Body of pancreas (tissue), 4 donors: ENCODE data around the gene CYFIP1.

Source experiments
- POLR2A ChIP-seq, 3 donors: fragments of 450-650 bp; IDR thresholded peaks; one replicate each; pipeline ENCODE4 v1.6.1; 2016; ENCODE audit warnings: antibody characterized with exemption in 3 of 3, mild to moderate bottlenecking in 2 of 3
- TF ChIP-seq, protein P1 (sequence below), 7 experiments: fragments of 450-650 bp in 4 of 7; fragments of 200-600 bp in 3 of 7; sonication (generic) in 3 of 7; IDR thresholded peaks; one replicate each; pipeline ENCODE4 v1.5.1; 2016 to 2019; ENCODE audit warnings: antibody characterized with exemption in 7 of 7

DNA sequence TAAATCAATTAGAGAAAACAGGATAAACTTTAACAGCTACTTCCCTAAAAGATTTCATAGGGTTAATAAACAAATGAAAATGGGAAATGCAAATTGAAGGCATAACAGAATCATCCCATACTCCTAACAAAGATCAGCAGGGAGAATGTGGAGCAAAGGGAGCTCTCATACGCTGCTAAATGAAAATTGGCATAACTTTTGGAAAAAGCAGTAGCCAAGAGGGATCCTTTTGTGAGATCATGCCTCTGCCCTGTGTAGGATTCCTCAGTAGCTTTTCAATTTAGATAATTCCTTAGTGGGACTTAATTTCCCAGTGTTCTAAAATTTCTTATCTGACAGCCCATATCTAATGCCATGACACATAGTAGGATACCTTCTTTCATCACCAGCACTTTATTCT is 123.5 kb downstream of the CYFIP1 start:
- TF ChIP-seq, protein P1, sequence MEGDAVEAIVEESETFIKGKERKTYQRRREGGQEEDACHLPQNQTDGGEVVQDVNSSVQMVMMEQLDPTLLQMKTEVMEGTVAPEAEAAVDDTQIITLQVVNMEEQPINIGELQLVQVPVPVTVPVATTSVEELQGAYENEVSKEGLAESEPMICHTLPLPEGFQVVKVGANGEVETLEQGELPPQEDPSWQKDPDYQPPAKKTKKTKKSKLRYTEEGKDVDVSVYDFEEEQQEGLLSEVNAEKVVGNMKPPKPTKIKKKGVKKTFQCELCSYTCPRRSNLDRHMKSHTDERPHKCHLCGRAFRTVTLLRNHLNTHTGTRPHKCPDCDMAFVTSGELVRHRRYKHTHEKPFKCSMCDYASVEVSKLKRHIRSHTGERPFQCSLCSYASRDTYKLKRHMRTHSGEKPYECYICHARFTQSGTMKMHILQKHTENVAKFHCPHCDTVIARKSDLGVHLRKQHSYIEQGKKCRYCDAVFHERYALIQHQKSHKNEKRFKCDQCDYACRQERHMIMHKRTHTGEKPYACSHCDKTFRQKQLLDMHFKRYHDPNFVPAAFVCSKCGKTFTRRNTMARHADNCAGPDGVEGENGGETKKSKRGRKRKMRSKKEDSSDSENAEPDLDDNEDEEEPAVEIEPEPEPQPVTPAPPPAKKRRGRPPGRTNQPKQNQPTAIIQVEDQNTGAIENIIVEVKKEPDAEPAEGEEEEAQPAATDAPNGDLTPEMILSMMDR (IDR thresholded peaks at IDR 0.05), result no peak
- no peak for TF ChIP-seq POLR2A (IDR thresholded peaks at IDR 0.05)
